ENCODE results near the gene PRODH2.

The PRODH2 gene

DNA sequence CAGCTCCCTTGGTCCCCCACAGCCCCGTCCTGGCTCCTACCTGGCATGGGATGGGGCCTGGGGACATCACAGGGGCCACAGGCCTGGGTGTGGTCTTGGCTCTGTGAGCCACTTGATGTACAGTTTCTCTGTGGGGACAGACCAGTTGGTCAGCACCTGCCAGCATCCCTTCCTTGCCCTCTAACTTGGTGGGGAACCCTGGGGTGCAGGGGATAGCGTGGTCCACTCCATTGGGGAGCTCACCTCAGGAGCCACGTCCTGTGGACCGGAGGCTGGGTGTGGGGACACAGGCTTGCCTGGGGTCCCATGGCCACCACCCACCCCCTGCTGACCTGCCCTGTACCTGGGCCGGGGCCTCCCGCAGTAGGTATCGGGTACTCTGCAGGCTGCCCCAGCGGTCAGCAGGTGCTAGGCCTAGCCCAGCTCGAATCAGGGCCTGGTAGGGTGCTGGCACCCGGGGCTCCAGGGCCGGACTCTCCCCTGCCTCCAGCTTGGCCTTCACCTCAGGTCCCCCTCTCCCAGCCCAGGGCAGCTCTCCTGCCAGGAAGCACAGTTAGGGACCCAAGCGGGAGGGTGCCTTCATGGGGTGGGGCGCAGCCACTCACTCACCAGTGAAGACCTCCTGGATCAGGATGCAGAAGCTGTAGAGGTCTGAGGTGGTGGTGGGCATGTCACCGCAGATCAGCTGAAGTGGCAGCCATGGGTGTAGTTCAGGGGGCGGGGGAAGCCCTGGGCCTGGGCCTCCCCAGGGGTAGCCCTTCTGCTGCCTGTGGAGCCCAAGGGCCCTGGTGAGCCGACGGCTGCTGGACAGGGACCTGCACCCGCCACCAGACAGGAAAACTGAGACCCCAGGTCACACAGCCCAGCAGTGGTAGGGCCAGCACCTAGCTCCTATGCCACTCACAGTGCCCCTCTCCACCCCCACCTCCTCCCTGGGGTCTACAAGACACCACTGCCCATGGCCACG, 22.4 kb downstream of the PRODH2 start:
- TF ChIP-seq, protein P1, sequence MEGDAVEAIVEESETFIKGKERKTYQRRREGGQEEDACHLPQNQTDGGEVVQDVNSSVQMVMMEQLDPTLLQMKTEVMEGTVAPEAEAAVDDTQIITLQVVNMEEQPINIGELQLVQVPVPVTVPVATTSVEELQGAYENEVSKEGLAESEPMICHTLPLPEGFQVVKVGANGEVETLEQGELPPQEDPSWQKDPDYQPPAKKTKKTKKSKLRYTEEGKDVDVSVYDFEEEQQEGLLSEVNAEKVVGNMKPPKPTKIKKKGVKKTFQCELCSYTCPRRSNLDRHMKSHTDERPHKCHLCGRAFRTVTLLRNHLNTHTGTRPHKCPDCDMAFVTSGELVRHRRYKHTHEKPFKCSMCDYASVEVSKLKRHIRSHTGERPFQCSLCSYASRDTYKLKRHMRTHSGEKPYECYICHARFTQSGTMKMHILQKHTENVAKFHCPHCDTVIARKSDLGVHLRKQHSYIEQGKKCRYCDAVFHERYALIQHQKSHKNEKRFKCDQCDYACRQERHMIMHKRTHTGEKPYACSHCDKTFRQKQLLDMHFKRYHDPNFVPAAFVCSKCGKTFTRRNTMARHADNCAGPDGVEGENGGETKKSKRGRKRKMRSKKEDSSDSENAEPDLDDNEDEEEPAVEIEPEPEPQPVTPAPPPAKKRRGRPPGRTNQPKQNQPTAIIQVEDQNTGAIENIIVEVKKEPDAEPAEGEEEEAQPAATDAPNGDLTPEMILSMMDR (IDR thresholded peaks at IDR 0.05; ENCODE audit: low read depth, low read length) = no peak
- H3K27me3 ChIP-seq = no peaks in the 10 kb centered on the region
- no peaks in the 10 kb centered on the region for H3K4me1 ChIP-seq
- no peaks in the 10 kb centered on the region for H3K36me3 ChIP-seq
- no peak for DNase-seq
- H3K4me3 ChIP-seq (ENCODE audit: low read depth, low read length) = no peak overlapping the region
- H3K9me3 ChIP-seq = no peaks in the 10 kb centered on the region

DNA sequence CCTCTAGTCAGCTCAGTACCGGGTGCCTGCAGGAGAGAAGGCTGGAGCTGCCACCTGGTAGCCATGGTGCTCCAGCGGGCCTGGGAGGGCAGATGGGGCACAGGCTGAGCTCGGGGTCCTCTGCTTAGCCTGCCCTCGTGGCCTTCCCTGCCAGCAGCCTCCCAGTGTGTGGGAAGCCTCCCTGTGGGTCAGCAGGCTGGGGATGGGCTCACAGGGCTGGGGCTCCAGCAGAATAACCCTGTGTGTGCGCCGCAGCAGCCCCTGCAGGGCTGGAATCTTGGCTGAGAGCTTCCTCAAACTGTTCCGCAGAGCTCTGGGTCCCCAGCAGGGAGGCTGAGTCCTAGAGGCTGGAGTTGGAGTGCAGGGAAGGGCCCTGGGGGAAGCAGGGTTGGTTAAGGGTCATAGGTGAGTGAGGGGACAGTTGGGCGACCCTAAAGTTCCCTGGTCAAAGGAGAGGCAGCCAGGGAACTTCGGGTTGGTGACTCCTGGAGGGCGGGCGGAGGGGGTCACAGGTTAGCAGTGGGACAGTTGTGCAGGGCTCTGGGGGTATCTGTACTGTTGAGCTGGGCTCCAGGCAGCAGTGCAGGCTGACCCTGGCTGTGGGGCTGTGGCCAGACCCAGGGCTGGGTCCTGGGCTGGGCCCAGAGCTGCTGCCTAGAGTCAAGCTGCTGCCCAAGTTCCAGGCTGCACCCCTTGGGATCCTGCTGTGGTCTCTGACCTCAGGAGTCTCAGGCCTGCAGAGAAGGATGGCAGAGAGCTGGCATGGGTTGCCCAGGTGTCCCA, 23.3 kb downstream of the PRODH2 start:
- Histone ChIP-seq H3K4me3 (ENCODE audit: low read depth, low read length) (no peak overlapping the region), H3K9me3 (no peaks in the 10 kb centered on the region), H3K4me1 (no peaks in the 10 kb centered on the region), H3K36me3 (no peaks in the 10 kb centered on the region), H3K27me3 (no peaks in the 10 kb centered on the region)
- DNase-seq = no peak
- TF ChIP-seq, protein P1 (IDR thresholded peaks at IDR 0.05; ENCODE audit: low read depth, low read length) = no peak

DNA sequence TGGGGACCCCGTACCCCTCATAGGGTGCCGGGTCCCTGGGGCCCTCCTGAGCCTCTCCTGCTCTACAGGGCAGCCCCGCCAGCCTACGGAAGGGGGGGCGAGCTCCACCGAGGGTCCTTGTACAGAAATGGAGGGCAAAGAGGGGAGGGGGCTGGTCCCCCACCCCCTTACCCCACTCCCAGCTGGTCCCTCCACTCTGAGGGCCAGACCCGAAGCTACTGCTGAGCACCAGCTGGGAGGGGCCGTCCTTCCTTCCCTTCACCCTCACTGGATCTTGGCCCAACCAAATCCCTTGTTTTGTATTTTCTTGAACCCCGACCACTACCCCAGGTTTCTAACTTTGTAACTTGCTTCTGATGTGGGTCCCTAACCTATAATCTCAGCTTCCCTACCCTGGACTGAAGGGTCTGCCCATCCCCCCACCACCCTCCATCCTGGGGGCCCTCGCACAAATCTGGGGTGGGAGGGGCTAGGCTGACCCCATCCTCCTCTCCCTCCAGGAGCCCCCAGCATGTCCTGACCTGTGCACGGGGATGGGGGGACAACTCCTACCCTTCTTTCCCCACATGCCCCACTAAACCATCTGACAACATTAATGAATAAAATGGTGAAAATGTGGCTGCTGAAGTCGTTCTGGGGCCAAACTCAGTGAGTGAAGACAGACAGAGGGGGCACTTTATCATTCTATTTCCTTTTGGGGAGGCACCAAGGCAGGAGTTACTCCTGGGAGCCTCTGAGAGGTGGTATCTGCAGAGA, 24.3 kb downstream of the PRODH2 start:
- no peak overlapping the region for H3K4me3 ChIP-seq (ENCODE audit: low read depth, low read length)
- H3K9me3 ChIP-seq = no peaks in the 10 kb centered on the region
- no peaks in the 10 kb centered on the region for H3K27me3 ChIP-seq
- TF ChIP-seq, protein P1 (IDR thresholded peaks at IDR 0.05; ENCODE audit: low read depth, low read length) = no peak
- H3K4me1 ChIP-seq = no peaks in the 10 kb centered on the region
- DNase-seq = no peak
- H3K36me3 ChIP-seq = no peaks in the 10 kb centered on the region

DNA sequence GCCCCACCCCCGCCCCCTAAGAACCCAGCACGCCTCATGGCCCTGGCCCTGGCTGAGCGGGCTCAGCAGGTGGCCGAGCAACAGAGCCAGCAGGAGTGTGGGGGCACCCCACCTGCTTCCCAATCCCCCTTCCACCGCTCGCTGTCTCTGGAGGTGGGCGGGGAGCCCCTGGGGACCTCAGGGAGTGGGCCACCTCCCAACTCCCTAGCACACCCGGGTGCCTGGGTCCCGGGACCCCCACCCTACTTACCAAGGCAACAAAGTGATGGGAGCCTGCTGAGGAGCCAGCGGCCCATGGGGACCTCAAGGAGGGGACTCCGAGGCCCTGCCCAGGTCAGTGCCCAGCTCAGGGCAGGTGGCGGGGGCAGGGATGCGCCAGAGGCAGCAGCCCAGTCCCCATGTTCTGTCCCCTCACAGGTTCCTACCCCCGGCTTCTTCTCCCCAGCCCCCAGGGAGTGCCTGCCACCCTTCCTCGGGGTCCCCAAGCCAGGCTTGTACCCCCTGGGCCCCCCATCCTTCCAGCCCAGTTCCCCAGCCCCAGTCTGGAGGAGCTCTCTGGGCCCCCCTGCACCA, 25.3 kb downstream of the PRODH2 start:
- Histone ChIP-seq H3K27me3 (no peaks in the 10 kb centered on the region), H3K9me3 (no peaks in the 10 kb centered on the region), H3K4me3 (ENCODE audit: low read depth, low read length) (no peak overlapping the region), H3K4me1 (no peaks in the 10 kb centered on the region), H3K36me3 (peaks cover 2% of the 10 kb centered on the region; the same call in 1 of the 2 replicates)
- TF ChIP-seq, protein P1 (IDR thresholded peaks at IDR 0.05; ENCODE audit: low read depth, low read length) = no peak
- DNase-seq = no peak

DNA sequence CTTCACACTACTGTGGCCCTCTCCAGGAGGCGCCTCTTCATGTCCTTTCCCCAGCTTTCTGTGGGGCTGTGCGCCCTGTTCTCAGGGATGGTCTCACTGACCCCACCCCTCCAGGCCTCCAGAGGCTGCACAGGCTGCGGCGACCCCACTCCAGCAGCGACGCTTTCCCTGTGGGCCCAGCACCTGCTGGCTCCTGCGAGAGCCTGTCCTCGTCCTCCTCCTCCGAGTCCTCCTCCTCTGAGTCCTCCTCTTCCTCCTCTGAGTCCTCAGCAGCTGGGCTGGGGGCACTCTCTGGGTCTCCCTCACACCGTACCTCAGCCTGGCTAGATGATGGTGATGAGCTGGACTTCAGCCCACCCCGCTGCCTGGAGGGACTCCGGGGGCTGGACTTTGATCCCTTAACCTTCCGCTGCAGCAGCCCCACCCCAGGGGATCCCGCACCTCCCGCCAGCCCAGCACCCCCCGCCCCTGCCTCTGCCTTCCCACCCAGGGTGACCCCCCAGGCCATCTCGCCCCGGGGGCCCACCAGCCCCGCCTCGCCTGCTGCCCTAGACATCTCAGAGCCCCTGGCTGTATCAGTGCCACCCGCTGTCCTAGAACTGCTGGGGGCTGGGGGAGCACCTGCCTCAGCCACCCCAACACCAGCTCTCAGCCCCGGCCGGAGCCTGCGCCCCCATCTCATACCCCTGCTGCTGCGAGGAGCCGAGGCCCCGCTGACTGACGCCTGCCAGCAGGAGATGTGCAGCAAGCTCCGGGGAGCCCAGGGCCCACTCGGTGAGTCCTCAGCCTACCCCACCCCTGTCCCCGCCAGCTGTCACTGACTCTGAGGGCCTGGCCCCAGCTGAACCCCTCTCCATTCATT, 26.1 kb downstream of the PRODH2 start:
- no peaks in the 10 kb centered on the region for H3K27me3 ChIP-seq
- H3K9me3 ChIP-seq = no peaks in the 10 kb centered on the region
- no peaks in the 10 kb centered on the region for H3K4me1 ChIP-seq
- H3K36me3 ChIP-seq = peaks cover 5% of the 10 kb centered on the region; the same call in 1 of the 2 replicates
- DNase-seq = no peak
- no peak overlapping the region for H3K4me3 ChIP-seq (ENCODE audit: low read depth, low read length)
- TF ChIP-seq, protein P1 (IDR thresholded peaks at IDR 0.05; ENCODE audit: low read depth, low read length) = no peak
